MM.1S (cell line): ENCODE data around the gene SRP54.
"Not testable (repeated sequence)": the region's sequence is repeated elsewhere in the genome, so short reads cannot be mapped to it uniquely, and the experiment has no call there.

ENCODE experiments used
- DNase-seq: peaks from one replicate; pipeline ENCODE4 v3.0.0-alpha.2; 2015
- H2AFZ ChIP-seq: fragments of 300-600 bp; sonication (generic); 2 replicates; pipeline ENCODE4 v1.6.0; 2016; ENCODE audit warnings: antibody characterized with exemption, low read length
- H3F3A ChIP-seq: fragments of 300-600 bp; sonication (generic); 2 replicates; pipeline ENCODE4 v1.6.1; 2016; ENCODE audit warnings: mild to moderate bottlenecking, antibody characterized with exemption, low read length, moderate library complexity, mixed read lengths; ENCODE audit not compliant: insufficient read depth
- H3K27ac ChIP-seq: fragments of 300-600 bp; sonication (generic); 2 replicates; pipeline ENCODE4 v1.5.1; 2016; ENCODE audit warnings: mild to moderate bottlenecking, low read length
- H3K27me3 ChIP-seq: fragments of 300-600 bp; sonication (generic); replicated peaks from 2 replicates; pipeline ENCODE4 v1.6.0; 2016; ENCODE audit warnings: low read length; ENCODE audit not compliant: insufficient read depth
- H3K36me3 ChIP-seq: fragments of 300-600 bp; sonication (generic); replicated peaks from 2 replicates; pipeline ENCODE4 v1.6.1; 2016; ENCODE audit warnings: mild to moderate bottlenecking, low read length, mixed read lengths; ENCODE audit not compliant: insufficient read depth
- H3K4me1 ChIP-seq: fragments of 300-600 bp; sonication (generic); 2 replicates; pipeline ENCODE4 v1.6.1; 2016; ENCODE audit warnings: low read length, mixed read lengths
- H3K4me2 ChIP-seq: fragments of 300-600 bp; sonication (generic); 2 replicates; pipeline ENCODE4 v1.6.0; 2016; ENCODE audit warnings: low read depth, low read length
- H3K4me3 ChIP-seq: fragments of 300-600 bp; sonication (generic); 2 replicates; pipeline ENCODE4 v1.5.1; 2016; ENCODE audit warnings: low read length, mixed read lengths
- H3K79me2 ChIP-seq: fragments of 300-600 bp; sonication (generic); 2 replicates; pipeline ENCODE4 v1.6.1; 2016; ENCODE audit warnings: mixed run types, low read length, mixed read lengths
- H3K9ac ChIP-seq: fragments of 300-600 bp; sonication (generic); 2 replicates; pipeline ENCODE4 v1.6.1; 2016; ENCODE audit warnings: low read length, mixed read lengths
- H3K9me2 ChIP-seq: fragments of 300-600 bp; sonication (generic); replicated peaks from 2 replicates; pipeline ENCODE4 v1.6.1; 2016; ENCODE audit warnings: mild to moderate bottlenecking, low read length, mixed read lengths; ENCODE audit not compliant: insufficient read depth
- H3K9me3 ChIP-seq: fragments of 300-600 bp; sonication (generic); replicated peaks from 2 replicates; pipeline ENCODE4 v1.6.1; 2016; ENCODE audit warnings: mild to moderate bottlenecking, low read length, mixed read lengths; ENCODE audit not compliant: insufficient read depth
- H4K20me1 ChIP-seq: fragments of 300-600 bp; sonication (generic); 2 replicates; pipeline ENCODE4 v1.6.1; 2016; ENCODE audit warnings: mild to moderate bottlenecking, low read length, moderate library complexity, mixed read lengths; ENCODE audit not compliant: insufficient read depth
- EZH2 ChIP-seq: fragments of 300-600 bp; sonication (generic); optimal IDR thresholded peaks from 2 replicates; pipeline ENCODE3; 2017; ENCODE audit warnings: low read depth, mild to moderate bottlenecking, antibody characterized with exemption, low read length, mixed read lengths
- EZH2phosphoT487 ChIP-seq: fragments of 300-600 bp; sonication (generic); IDR thresholded peaks from 2 replicates; pipeline ENCODE4 v1.6.1; 2018; ENCODE audit warnings: antibody characterized with exemption, low read length
- TF ChIP-seq, protein P1 (sequence below): fragments of 300-600 bp; sonication (generic); IDR thresholded peaks from 2 replicates; pipeline ENCODE4 v1.5.1; 2016; ENCODE audit warnings: antibody characterized with exemption, low read length, mixed read lengths

The SRP54 gene

GRCh38 chr14:34956931-34957330 is 25.9 kb upstream of the SRP54 start:
- Histone ChIP-seq H3K4me2 (no peak overlapping the region), H3F3A (no peaks in the 10 kb centered on the region), H3K36me3 (no peaks in the 10 kb centered on the region), H3K4me3 (no peak overlapping the region), H3K79me2 (no peaks in the 10 kb centered on the region), H3K27ac (no peak overlapping the region), H3K4me1 (no peaks in the 10 kb centered on the region), H3K9me3 (no peaks in the 10 kb centered on the region), H4K20me1 (no peaks in the 10 kb centered on the region), H3K9ac (no peak overlapping the region), H2AFZ (no peak overlapping the region), H3K27me3 (no peaks in the 10 kb centered on the region), H3K9me2 (no peaks in the 10 kb centered on the region)
- TF ChIP-seq EZH2, result no peak
- TF ChIP-seq, protein P1, sequence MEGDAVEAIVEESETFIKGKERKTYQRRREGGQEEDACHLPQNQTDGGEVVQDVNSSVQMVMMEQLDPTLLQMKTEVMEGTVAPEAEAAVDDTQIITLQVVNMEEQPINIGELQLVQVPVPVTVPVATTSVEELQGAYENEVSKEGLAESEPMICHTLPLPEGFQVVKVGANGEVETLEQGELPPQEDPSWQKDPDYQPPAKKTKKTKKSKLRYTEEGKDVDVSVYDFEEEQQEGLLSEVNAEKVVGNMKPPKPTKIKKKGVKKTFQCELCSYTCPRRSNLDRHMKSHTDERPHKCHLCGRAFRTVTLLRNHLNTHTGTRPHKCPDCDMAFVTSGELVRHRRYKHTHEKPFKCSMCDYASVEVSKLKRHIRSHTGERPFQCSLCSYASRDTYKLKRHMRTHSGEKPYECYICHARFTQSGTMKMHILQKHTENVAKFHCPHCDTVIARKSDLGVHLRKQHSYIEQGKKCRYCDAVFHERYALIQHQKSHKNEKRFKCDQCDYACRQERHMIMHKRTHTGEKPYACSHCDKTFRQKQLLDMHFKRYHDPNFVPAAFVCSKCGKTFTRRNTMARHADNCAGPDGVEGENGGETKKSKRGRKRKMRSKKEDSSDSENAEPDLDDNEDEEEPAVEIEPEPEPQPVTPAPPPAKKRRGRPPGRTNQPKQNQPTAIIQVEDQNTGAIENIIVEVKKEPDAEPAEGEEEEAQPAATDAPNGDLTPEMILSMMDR, result no peak
- no peak for TF ChIP-seq EZH2phosphoT487
- DNase-seq, result peak; percentile 55

- Histone ChIP-seq H3K79me2 (no peaks in the 10 kb centered on the region), H3K9ac (no peak overlapping the region), H3K4me2 (no peak overlapping the region), H3K9me2 (no peaks in the 10 kb centered on the region), H3F3A (no peaks in the 10 kb centered on the region), H3K4me3 (no peak overlapping the region), H3K27me3 (no peaks in the 10 kb centered on the region), H2AFZ (no peak overlapping the region), H3K9me3 (no peaks in the 10 kb centered on the region), H3K4me1 (no peaks in the 10 kb centered on the region), H4K20me1 (no peaks in the 10 kb centered on the region), H3K27ac (no peak overlapping the region), H3K36me3 (no peaks in the 10 kb centered on the region)
- DNase-seq, result no peak
- TF ChIP-seq EZH2 (no peak), EZH2phosphoT487 (no peak)
- TF ChIP-seq, protein P1, result no peak
Observed at GRCh38 chr14:34957771-34958286, 25.0 kb upstream of the SRP54 start.

DNA sequence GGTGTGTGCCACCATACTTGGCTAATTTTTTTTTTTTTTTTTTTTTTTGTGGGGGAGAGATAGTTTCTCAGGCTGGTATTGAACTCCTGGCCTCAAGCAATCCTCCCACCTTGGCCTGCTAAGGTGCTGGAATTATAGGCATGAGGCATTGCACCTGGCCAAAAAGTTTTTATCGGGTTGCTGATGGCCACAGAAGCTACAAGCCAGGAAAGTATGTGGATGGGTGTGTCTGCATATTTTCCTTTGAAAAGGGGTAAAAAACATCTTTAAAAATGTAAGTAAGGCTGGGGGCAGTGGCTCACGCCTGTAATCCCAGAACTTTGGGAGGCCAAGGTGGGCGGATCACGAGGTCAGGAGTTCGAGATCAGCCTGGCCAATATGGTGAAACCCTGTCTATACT is 20.7 kb upstream of the SRP54 start:
- not testable (repeated sequence) for H4K20me1 ChIP-seq, H3K9me3 ChIP-seq, H2AFZ ChIP-seq, H3K79me2 ChIP-seq, H3K4me1 ChIP-seq, H3K27me3 ChIP-seq, H3F3A ChIP-seq, H3K4me3 ChIP-seq, H3K36me3 ChIP-seq, H3K9me2 ChIP-seq, H3K4me2 ChIP-seq, H3K9ac ChIP-seq, DNase-seq, H3K27ac ChIP-seq

DNA sequence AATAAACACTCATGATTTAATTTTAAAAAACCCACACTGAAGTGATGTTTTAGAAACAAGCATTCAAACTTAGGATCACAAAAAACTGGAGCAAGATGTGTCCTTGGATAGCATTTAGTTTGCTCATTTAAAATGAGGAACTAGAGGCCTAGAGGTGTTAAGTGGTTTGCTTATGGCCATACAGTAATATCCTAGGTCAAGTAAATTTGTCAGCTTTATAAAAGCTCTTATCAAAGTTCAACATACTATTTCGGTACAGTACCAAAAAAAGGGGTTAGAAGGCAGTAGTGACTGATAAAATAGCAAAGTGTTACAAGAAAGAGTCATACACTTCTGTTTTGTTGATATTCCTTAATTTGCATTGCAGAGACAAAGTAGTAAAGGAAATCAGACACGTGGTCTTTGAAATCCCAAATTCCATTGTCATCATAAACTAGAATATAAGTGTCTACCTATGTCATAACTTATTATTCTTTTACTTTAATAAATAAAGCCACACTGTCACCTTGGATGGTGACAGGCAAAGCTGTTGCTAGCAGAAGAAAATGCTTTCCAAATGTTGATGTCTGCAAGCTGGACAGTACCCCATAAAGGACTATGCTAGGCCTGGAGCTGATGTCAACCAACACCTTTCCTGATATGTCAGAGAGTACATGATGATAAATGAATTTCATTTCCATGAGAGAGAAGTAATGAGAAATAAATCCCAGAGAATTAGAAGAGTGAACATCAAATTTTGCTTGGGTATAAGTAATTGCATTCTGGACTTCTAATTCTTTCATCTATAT is 17.6 kb upstream of the SRP54 start:
- Histone ChIP-seq H3K9me2 (no peaks in the 10 kb centered on the region), H3K4me3 (no peak overlapping the region), H3K9me3 (no peaks in the 10 kb centered on the region), H3K27me3 (no peaks in the 10 kb centered on the region), H3F3A (no peaks in the 10 kb centered on the region), H3K9ac (no peak overlapping the region), H3K79me2 (no peaks in the 10 kb centered on the region), H3K27ac (no peak overlapping the region), H3K4me2 (no peak overlapping the region), H4K20me1 (no peaks in the 10 kb centered on the region), H2AFZ (no peak overlapping the region), H3K36me3 (no peaks in the 10 kb centered on the region), H3K4me1 (no peaks in the 10 kb centered on the region)
- TF ChIP-seq, protein P1, result no peak
- TF ChIP-seq EZH2 (no peak), EZH2phosphoT487 (no peak)
- DNase-seq, result no peak
